ENCODE results near the gene CSNK1E. TPM values are rescaled to one million over a fixed set of nuclear protein-coding genes. Genes with fewer than 3 reads are reported as not detected.

The CSNK1E gene
- total and polyA plus RNA-seq, 9 of the 15 experiments (the other 6 are each of a cell fraction or from before 2014, with no cell fraction given): 2.7 to 70.0 (median 41.3) TPM

- TF ChIP-seq ID3 (CRISPR knock-in tag; IDR thresholded peaks at IDR 0.05): no peak
- no peak for TF ChIP-seq ID3 (tag; IDR thresholded peaks at IDR 0.05)
- no peak for TF ChIP-seq PRMT5 (CRISPR knock-in tag; IDR thresholded peaks at IDR 0.05)
- no peak for TF ChIP-seq ZFP91 (CRISPR knock-in tag; IDR thresholded peaks at IDR 0.05)
- peak; percentile 30; the same call in 1 of the 2 replicates for TF ChIP-seq VEZF1 (CRISPR knock-in tag; IDR thresholded peaks at IDR 0.05)
- TF ChIP-seq ELF4 (CRISPR knock-in tag; IDR thresholded peaks at IDR 0.05): no peak
- TF ChIP-seq ZSCAN32 (CRISPR knock-in tag; IDR thresholded peaks at IDR 0.05): no peak
- TF ChIP-seq ZNF263 (CRISPR knock-in tag; IDR thresholded peaks at IDR 0.05; ENCODE audit: borderline replicate concordance): peak; percentile 91
- no peak for TF ChIP-seq GABPB2 (CRISPR knock-in tag; conservative IDR thresholded peaks at IDR 0.05)
- TF ChIP-seq, protein P1, sequence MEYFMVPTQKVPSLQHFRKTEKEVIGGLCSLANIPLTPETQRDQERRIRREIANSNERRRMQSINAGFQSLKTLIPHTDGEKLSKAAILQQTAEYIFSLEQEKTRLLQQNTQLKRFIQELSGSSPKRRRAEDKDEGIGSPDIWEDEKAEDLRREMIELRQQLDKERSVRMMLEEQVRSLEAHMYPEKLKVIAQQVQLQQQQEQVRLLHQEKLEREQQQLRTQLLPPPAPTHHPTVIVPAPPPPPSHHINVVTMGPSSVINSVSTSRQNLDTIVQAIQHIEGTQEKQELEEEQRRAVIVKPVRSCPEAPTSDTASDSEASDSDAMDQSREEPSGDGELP (CRISPR knock-in tag; IDR thresholded peaks at IDR 0.05; ENCODE audit: borderline replicate concordance): 0 out of 2 replicates have a peak, but pooled peaks have one; percentile 30
- TF ChIP-seq LCOR (CRISPR knock-in tag; IDR thresholded peaks at IDR 0.05): no peak
- no peak for TF ChIP-seq CREB3L1 (IDR thresholded peaks at IDR 0.05; ENCODE audit: borderline replicate concordance, low read depth)
- no peak for TF ChIP-seq SP2 (IDR thresholded peaks at IDR 0.05; ENCODE audit: extremely low read depth, low read depth, low read length, poor library complexity, severe bottlenecking)
- TF ChIP-seq CREM (IDR thresholded peaks at IDR 0.05; ENCODE audit: low read depth): peak; percentile 42; the same call in 1 of the 2 replicates
- TF ChIP-seq, protein P2, sequence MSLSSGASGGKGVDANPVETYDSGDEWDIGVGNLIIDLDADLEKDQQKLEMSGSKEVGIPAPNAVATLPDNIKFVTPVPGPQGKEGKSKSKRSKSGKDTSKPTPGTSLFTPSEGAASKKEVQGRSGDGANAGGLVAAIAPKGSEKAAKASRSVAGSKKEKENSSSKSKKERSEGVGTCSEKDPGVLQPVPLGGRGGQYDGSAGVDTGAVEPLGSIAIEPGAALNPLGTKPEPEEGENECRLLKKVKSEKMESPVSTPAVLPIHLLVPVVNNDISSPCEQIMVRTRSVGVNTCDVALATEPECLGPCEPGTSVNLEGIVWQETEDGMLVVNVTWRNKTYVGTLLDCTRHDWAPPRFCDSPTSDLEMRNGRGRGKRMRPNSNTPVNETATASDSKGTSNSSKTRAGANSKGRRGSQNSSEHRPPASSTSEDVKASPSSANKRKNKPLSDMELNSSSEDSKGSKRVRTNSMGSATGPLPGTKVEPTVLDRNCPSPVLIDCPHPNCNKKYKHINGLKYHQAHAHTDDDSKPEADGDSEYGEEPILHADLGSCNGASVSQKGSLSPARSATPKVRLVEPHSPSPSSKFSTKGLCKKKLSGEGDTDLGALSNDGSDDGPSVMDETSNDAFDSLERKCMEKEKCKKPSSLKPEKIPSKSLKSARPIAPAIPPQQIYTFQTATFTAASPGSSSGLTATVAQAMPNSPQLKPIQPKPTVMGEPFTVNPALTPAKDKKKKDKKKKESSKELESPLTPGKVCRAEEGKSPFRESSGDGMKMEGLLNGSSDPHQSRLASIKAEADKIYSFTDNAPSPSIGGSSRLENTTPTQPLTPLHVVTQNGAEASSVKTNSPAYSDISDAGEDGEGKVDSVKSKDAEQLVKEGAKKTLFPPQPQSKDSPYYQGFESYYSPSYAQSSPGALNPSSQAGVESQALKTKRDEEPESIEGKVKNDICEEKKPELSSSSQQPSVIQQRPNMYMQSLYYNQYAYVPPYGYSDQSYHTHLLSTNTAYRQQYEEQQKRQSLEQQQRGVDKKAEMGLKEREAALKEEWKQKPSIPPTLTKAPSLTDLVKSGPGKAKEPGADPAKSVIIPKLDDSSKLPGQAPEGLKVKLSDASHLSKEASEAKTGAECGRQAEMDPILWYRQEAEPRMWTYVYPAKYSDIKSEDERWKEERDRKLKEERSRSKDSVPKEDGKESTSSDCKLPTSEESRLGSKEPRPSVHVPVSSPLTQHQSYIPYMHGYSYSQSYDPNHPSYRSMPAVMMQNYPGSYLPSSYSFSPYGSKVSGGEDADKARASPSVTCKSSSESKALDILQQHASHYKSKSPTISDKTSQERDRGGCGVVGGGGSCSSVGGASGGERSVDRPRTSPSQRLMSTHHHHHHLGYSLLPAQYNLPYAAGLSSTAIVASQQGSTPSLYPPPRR (CRISPR knock-in tag; IDR thresholded peaks at IDR 0.05; ENCODE audit: borderline replicate concordance): no peak
- no peak for TF ChIP-seq ZNF561 (CRISPR knock-in tag; conservative IDR thresholded peaks at IDR 0.05)
These were observed 922 bp upstream of the CSNK1E start (continued) for GRCh38 chr22:38317995-38318715.
